ENCODE results near the gene SMURF1.

SMURF1 gene

GRCh38 chr7:99143853-99144672, at the start of gene SMURF1:
SMURF1 (minus strand) TSS chr7:99144108; CDS start chr7:99143780, 328 bp downstream.
- in situ Hi-C loops (cut with MboI; ENCODE audit: low pct_unique_long_range_greater_than_20kb, low sequenced_read_pairs, unreplicated experiment): no loop called here
- DNase-seq (ENCODE audit: low spot score): peak; percentile 87
- TF ChIP-seq CTCF (IDR thresholded peaks at IDR 0.05; ENCODE audit: extremely low read depth, insufficient read depth, missing control alignments): no peak

GRCh38 chr7:99191869-99192596, 48.1 kb upstream of the SMURF1 start:
- no peak for TF ChIP-seq CTCF (IDR thresholded peaks at IDR 0.05; ENCODE audit: extremely low read depth, insufficient read depth, missing control alignments)
- in situ Hi-C loops (cut with MboI; ENCODE audit: low pct_unique_long_range_greater_than_20kb, low sequenced_read_pairs, unreplicated experiment): no loop called here
- no peak for DNase-seq (ENCODE audit: low spot score)

GRCh38 chr7:99190359-99191009, 46.6 kb upstream of the SMURF1 start:
- no peak for TF ChIP-seq CTCF (IDR thresholded peaks at IDR 0.05; ENCODE audit: extremely low read depth, insufficient read depth, missing control alignments)
- in situ Hi-C loops (cut with MboI; ENCODE audit: low pct_unique_long_range_greater_than_20kb, low sequenced_read_pairs, unreplicated experiment): no loop called here
- no peak for DNase-seq (ENCODE audit: low spot score)

GRCh38 chr7:99189222-99189621, 45.3 kb upstream of the SMURF1 start:
- in situ Hi-C loops (cut with MboI; ENCODE audit: low pct_unique_long_range_greater_than_20kb, low sequenced_read_pairs, unreplicated experiment): no loop called here
- TF ChIP-seq CTCF (IDR thresholded peaks at IDR 0.05; ENCODE audit: extremely low read depth, insufficient read depth, missing control alignments): no peak
- no peak for DNase-seq (ENCODE audit: low spot score)

GRCh38 chr7:99188221-99188620, 44.3 kb upstream of the SMURF1 start:
- in situ Hi-C loops (cut with MboI; ENCODE audit: low pct_unique_long_range_greater_than_20kb, low sequenced_read_pairs, unreplicated experiment): no loop called here
- TF ChIP-seq CTCF (IDR thresholded peaks at IDR 0.05; ENCODE audit: extremely low read depth, insufficient read depth, missing control alignments): no peak
- no peak for DNase-seq (ENCODE audit: low spot score)

GRCh38 chr7:99184532-99185218, 40.8 kb upstream of the SMURF1 start:
- TF ChIP-seq CTCF (IDR thresholded peaks at IDR 0.05; ENCODE audit: extremely low read depth, insufficient read depth, missing control alignments): no peak
- in situ Hi-C loops (cut with MboI; ENCODE audit: low pct_unique_long_range_greater_than_20kb, low sequenced_read_pairs, unreplicated experiment): no loop called here
- no peak for DNase-seq (ENCODE audit: low spot score)
